ENCODE data around the gene GLRA1.

GLRA1 gene

DNA sequence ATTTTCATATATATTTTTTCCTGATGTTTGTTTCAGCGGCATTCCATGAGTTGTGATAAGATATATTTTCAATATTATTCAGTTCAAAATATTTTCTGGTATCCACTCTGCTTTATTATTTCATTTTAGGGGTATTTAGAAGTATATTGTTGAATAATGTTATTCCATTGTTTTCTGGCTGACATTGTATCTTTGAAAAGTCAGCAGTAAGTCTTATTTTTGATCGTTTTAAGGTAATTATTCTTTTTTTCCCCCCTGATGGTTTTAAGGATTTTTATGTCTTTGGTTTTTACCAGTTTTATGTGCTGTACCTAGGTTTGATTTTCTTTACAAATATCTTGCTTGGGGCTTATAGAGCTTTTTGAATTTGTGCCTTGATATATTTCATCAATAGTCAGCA is 6.6 kb upstream of the GLRA1 start:
- H4K8ac ChIP-seq (ENCODE audit: low read depth, low read length) = no peak overlapping the region
- no peak overlapping the region for H2BK5ac ChIP-seq (ENCODE audit: low read length)
- DNase-seq = peak; percentile 11
- no peak overlapping the region for H3K56ac ChIP-seq (ENCODE audit: low read length)
- no peaks in the 10 kb centered on the region for H3K27me3 ChIP-seq (ENCODE audit: insufficient read depth, low read length, poor library complexity)
- H3K23ac ChIP-seq (ENCODE audit: low read length) = no peak overlapping the region
- WGBS (ENCODE audit: extremely low coverage, insufficient coverage, low lambda C conversion rate) = no CpG with 5 or more reads among the region's 2 CpGs
- H3K4me1 ChIP-seq (ENCODE audit: control insufficient read depth, low read depth, low read length) = no peaks in the 10 kb centered on the region
- no peaks in the 10 kb centered on the region for H3K79me2 ChIP-seq (ENCODE audit: control insufficient read depth, insufficient read depth, low read length)
- H2BK120ac ChIP-seq (ENCODE audit: low read depth, low read length) = no peak overlapping the region
- no peak overlapping the region for H3K4me3 ChIP-seq (ENCODE audit: low read length)
- no peaks in the 10 kb centered on the region for H3K79me1 ChIP-seq (ENCODE audit: low read length)
- H2AK5ac ChIP-seq (ENCODE audit: low read length) = no peak overlapping the region
- no peak overlapping the region for H3K9ac ChIP-seq (ENCODE audit: low read length)
- no peaks in the 10 kb centered on the region for H3K36me3 ChIP-seq (ENCODE audit: control insufficient read depth, insufficient read depth, low read length)
- H4K5ac ChIP-seq (ENCODE audit: low read length) = no peak overlapping the region
- no peak overlapping the region for H3K18ac ChIP-seq (ENCODE audit: low read length)
- H3K4me2 ChIP-seq (ENCODE audit: low read length) = no peak overlapping the region
- no peak overlapping the region for H3K4ac ChIP-seq (ENCODE audit: low read depth, low read length)
- no peak overlapping the region for H2BK15ac ChIP-seq (replicated peaks; ENCODE audit: low read depth)
- H3K27ac ChIP-seq (ENCODE audit: low read depth, low read length) = no peak overlapping the region

DNA sequence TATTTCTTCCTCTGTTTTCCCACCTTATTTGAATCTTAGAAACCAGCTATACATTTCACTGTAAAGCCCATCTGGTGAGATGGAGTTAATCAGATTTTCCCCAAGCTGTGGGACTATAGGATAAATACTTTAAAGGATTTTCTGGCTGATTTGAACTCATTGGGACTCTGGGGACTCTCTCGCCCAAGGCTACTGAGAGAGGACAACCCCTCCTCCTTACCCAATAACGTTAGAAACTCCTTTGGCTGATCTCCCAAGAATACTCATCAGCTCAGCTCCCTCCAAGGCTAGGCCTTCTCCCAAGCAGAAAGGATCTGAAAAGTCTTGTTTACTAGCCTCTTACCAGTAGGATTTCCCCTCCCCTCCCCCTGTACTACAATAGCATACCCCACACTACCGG is 1.5 kb upstream of the GLRA1 start:
- Histone ChIP-seq H2BK15ac (replicated peaks; ENCODE audit: low read depth) (no peak overlapping the region), H3K56ac (ENCODE audit: low read length) (no peak overlapping the region), H3K4me1 (ENCODE audit: control insufficient read depth, low read depth, low read length) (no peaks in the 10 kb centered on the region), H2BK5ac (ENCODE audit: low read length) (no peak overlapping the region), H3K27me3 (ENCODE audit: insufficient read depth, low read length, poor library complexity) (no peaks in the 10 kb centered on the region), H3K4me2 (ENCODE audit: low read length) (no peak overlapping the region), H2AK5ac (ENCODE audit: low read length) (no peak overlapping the region), H3K9ac (ENCODE audit: low read length) (no peak overlapping the region), H2BK120ac (ENCODE audit: low read depth, low read length) (no peak overlapping the region), H4K8ac (ENCODE audit: low read depth, low read length) (no peak overlapping the region), H3K4me3 (ENCODE audit: low read length) (no peak overlapping the region), H3K23ac (ENCODE audit: low read length) (no peak overlapping the region), H3K27ac (ENCODE audit: low read depth, low read length) (no peak overlapping the region), H4K5ac (ENCODE audit: low read length) (no peak overlapping the region), H3K18ac (ENCODE audit: low read length) (no peak overlapping the region), H3K4ac (ENCODE audit: low read depth, low read length) (no peak overlapping the region), H3K79me2 (ENCODE audit: control insufficient read depth, insufficient read depth, low read length) (no peaks in the 10 kb centered on the region), H3K79me1 (ENCODE audit: low read length) (no peaks in the 10 kb centered on the region), H3K36me3 (ENCODE audit: control insufficient read depth, insufficient read depth, low read length) (no peaks in the 10 kb centered on the region)
- WGBS (ENCODE audit: extremely low coverage, insufficient coverage, low lambda C conversion rate) = no CpG with 5 or more reads among the region's 3 CpGs
- DNase-seq = no peak

DNA sequence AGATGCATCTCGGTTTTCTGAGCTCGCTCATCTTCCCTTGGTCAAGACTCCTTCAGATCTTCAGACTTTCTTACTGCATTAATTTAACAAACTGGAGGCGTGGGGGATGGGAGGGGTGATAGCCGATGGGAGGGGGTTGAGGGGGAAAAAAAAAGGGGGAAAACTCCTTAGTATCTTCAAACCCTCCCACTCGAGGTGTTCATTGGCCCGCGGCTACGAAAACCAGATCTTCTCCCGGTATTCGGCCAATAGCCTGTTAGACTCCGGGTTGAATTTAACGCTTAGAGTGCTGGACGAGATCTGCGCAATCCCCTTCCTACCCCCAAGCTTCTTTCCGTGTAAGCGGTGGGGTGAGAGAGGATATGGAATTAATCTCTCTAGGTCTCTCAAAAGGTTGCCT is 689 bp upstream of the GLRA1 start:
- no peak overlapping the region for H4K5ac ChIP-seq (ENCODE audit: low read length)
- no CpG with 5 or more reads among the region's 16 CpGs for WGBS (ENCODE audit: extremely low coverage, insufficient coverage, low lambda C conversion rate)
- no peaks in the 10 kb centered on the region for H3K79me1 ChIP-seq (ENCODE audit: low read length)
- DNase-seq = no peak
- H3K23ac ChIP-seq (ENCODE audit: low read length) = no peak overlapping the region
- no peaks in the 10 kb centered on the region for H3K27me3 ChIP-seq (ENCODE audit: insufficient read depth, low read length, poor library complexity)
- H3K4me3 ChIP-seq (ENCODE audit: low read length) = no peak overlapping the region
- no peaks in the 10 kb centered on the region for H3K4me1 ChIP-seq (ENCODE audit: control insufficient read depth, low read depth, low read length)
- no peak overlapping the region for H3K4ac ChIP-seq (ENCODE audit: low read depth, low read length)
- no peak overlapping the region for H4K8ac ChIP-seq (ENCODE audit: low read depth, low read length)
- no peak overlapping the region for H3K27ac ChIP-seq (ENCODE audit: low read depth, low read length)
- H2BK15ac ChIP-seq (replicated peaks; ENCODE audit: low read depth) = no peak overlapping the region
- no peak overlapping the region for H2AK5ac ChIP-seq (ENCODE audit: low read length)
- no peaks in the 10 kb centered on the region for H3K79me2 ChIP-seq (ENCODE audit: control insufficient read depth, insufficient read depth, low read length)
- H3K56ac ChIP-seq (ENCODE audit: low read length) = no peak overlapping the region
- no peak overlapping the region for H3K9ac ChIP-seq (ENCODE audit: low read length)
- no peak overlapping the region for H3K18ac ChIP-seq (ENCODE audit: low read length)
- no peak overlapping the region for H2BK120ac ChIP-seq (ENCODE audit: low read depth, low read length)
- no peaks in the 10 kb centered on the region for H3K36me3 ChIP-seq (ENCODE audit: control insufficient read depth, insufficient read depth, low read length)
- no peak overlapping the region for H3K4me2 ChIP-seq (ENCODE audit: low read length)
- H2BK5ac ChIP-seq (ENCODE audit: low read length) = no peak overlapping the region

DNA sequence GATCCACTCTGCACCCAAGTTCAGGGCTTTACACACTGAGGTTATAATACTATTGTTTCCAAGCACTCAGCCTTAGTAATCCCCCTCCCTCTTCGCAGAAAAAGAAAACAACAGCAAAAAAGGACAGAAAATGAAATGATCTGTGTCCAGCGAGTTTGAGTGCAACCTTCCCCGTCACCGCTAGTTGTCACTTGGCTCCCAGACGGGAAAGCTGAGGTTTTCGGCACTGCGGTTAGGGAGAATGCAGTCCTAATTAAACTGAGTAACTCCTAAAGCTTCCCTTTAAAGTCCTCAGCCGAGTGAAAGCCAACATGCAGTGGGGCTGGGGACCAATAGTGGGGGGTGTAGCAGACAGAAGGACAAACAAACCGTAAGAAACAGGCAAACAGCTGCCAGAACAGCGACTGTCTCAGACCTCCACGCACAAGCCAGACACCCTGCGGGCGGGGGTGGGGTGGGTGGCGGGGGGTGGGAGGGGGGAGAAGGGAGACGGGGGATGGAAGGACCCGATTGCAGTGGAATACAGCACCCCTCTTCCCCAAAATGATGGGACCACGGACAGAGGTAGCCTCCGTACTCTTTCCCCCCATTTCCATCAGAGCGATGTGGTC is 680 bp downstream of the GLRA1 start:
- peak; percentile 68 for DNase-seq
- WGBS (ENCODE audit: extremely low coverage, insufficient coverage, low lambda C conversion rate) = no CpG with 5 or more reads among the region's 19 CpGs

DNA sequence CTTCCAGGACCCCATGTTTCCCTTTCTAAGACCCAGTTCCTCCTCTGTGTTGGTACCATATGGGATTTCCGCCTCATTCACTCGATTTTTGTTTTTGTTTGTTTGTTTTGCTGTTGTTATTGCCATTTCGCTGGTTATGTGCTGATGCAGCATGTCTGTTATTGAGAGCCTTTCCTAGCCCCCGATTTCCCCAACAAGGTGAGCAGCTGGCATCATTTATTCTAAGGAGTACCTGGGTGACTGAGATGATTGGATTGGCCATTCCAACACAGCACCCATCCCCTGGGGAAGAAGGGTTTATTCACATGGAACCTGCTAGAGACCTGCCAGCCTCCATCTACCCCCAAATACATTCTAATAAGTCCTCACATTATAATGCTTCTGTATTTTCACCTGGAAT is 2.7 kb downstream of the GLRA1 start:
- Histone ChIP-seq H3K4ac (ENCODE audit: low read depth, low read length) (no peak overlapping the region), H2BK120ac (ENCODE audit: low read depth, low read length) (no peak overlapping the region), H3K79me2 (ENCODE audit: control insufficient read depth, insufficient read depth, low read length) (no peaks in the 10 kb centered on the region), H2BK15ac (replicated peaks; ENCODE audit: low read depth) (no peak overlapping the region), H3K56ac (ENCODE audit: low read length) (no peak overlapping the region), H4K5ac (ENCODE audit: low read length) (no peak overlapping the region), H3K36me3 (ENCODE audit: control insufficient read depth, insufficient read depth, low read length) (no peaks in the 10 kb centered on the region), H3K79me1 (ENCODE audit: low read length) (no peaks in the 10 kb centered on the region), H3K4me2 (ENCODE audit: low read length) (no peak overlapping the region), H2AK5ac (ENCODE audit: low read length) (no peak overlapping the region), H3K23ac (ENCODE audit: low read length) (no peak overlapping the region), H4K8ac (ENCODE audit: low read depth, low read length) (no peak overlapping the region), H3K9ac (ENCODE audit: low read length) (no peak overlapping the region), H3K27me3 (ENCODE audit: insufficient read depth, low read length, poor library complexity) (no peaks in the 10 kb centered on the region), H3K27ac (ENCODE audit: low read depth, low read length) (no peak overlapping the region), H2BK5ac (ENCODE audit: low read length) (no peak overlapping the region), H3K18ac (ENCODE audit: low read length) (no peak overlapping the region), H3K4me3 (ENCODE audit: low read length) (no peak overlapping the region), H3K4me1 (ENCODE audit: control insufficient read depth, low read depth, low read length) (no peaks in the 10 kb centered on the region)
- DNase-seq = no peak
- WGBS (ENCODE audit: extremely low coverage, insufficient coverage, low lambda C conversion rate) = no CpG with 5 or more reads among the region's 4 CpGs

More for the DNA sequence above, 680 bp downstream of the GLRA1 start:
- Histone ChIP-seq H3K4me3 (ENCODE audit: low read length) (no peak overlapping the region), H3K18ac (ENCODE audit: low read length) (no peak overlapping the region), H2AK5ac (ENCODE audit: low read length) (no peak overlapping the region), H3K27ac (ENCODE audit: low read depth, low read length) (no peak overlapping the region), H4K5ac (ENCODE audit: low read length) (no peak overlapping the region), H3K27me3 (ENCODE audit: insufficient read depth, low read length, poor library complexity) (no peaks in the 10 kb centered on the region), H3K79me1 (ENCODE audit: low read length) (no peaks in the 10 kb centered on the region), H3K9ac (ENCODE audit: low read length) (no peak overlapping the region), H2BK15ac (replicated peaks; ENCODE audit: low read depth) (no peak overlapping the region), H3K23ac (ENCODE audit: low read length) (no peak overlapping the region), H3K56ac (ENCODE audit: low read length) (no peak overlapping the region), H2BK120ac (ENCODE audit: low read depth, low read length) (no peak overlapping the region), H3K79me2 (ENCODE audit: control insufficient read depth, insufficient read depth, low read length) (no peaks in the 10 kb centered on the region), H4K8ac (ENCODE audit: low read depth, low read length) (no peak overlapping the region), H3K4me2 (ENCODE audit: low read length) (no peak overlapping the region), H3K36me3 (ENCODE audit: control insufficient read depth, insufficient read depth, low read length) (no peaks in the 10 kb centered on the region), H3K4me1 (ENCODE audit: control insufficient read depth, low read depth, low read length) (no peaks in the 10 kb centered on the region), H3K4ac (ENCODE audit: low read depth, low read length) (no peak overlapping the region), H2BK5ac (ENCODE audit: low read length) (no peak overlapping the region)

DNA sequence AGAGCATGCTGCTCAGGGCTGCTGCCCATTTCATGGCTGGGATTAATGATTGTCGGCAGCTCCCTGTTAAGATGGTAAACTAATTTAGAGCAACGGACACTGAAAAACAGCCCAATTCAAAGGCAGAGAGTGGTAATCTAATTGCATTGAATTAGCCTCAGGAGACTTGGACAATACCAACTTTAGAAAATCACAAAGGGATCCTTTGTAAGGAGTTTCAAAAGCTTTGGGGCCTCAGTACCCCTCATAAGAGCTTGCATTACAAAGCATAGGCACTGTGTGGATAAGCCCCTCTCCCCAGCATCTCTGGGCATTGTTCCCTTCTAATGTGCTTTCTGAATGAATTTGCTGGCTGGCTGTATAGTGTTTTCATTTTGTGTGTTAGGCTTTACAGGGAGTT is 6.7 kb downstream of the GLRA1 start:
- Histone ChIP-seq H3K9ac (ENCODE audit: low read length) (no peak overlapping the region), H3K36me3 (ENCODE audit: control insufficient read depth, insufficient read depth, low read length) (no peaks in the 10 kb centered on the region), H3K56ac (ENCODE audit: low read length) (no peak overlapping the region), H3K4me2 (ENCODE audit: low read length) (no peak overlapping the region), H4K8ac (ENCODE audit: low read depth, low read length) (no peak overlapping the region), H3K27me3 (ENCODE audit: insufficient read depth, low read length, poor library complexity) (no peaks in the 10 kb centered on the region), H2AK5ac (ENCODE audit: low read length) (no peak overlapping the region), H3K18ac (ENCODE audit: low read length) (no peak overlapping the region), H4K5ac (ENCODE audit: low read length) (no peak overlapping the region), H3K27ac (ENCODE audit: low read depth, low read length) (no peak overlapping the region), H3K23ac (ENCODE audit: low read length) (no peak overlapping the region), H3K79me2 (ENCODE audit: control insufficient read depth, insufficient read depth, low read length) (no peaks in the 10 kb centered on the region), H2BK15ac (replicated peaks; ENCODE audit: low read depth) (no peak overlapping the region), H3K4ac (ENCODE audit: low read depth, low read length) (no peak overlapping the region), H2BK5ac (ENCODE audit: low read length) (no peak overlapping the region), H2BK120ac (ENCODE audit: low read depth, low read length) (no peak overlapping the region), H3K79me1 (ENCODE audit: low read length) (no peaks in the 10 kb centered on the region), H3K4me1 (ENCODE audit: control insufficient read depth, low read depth, low read length) (no peaks in the 10 kb centered on the region), H3K4me3 (ENCODE audit: low read length) (no peak overlapping the region)
- DNase-seq = no peak
- WGBS (ENCODE audit: extremely low coverage, insufficient coverage, low lambda C conversion rate) = no CpG with 5 or more reads among the region's 2 CpGs
